Calu3 (cell line): ENCODE measurements around the gene ABCC10. TPM values are rescaled to one million over a fixed set of nuclear protein-coding genes. Genes with fewer than 3 reads are reported as not detected.

Source experiments
- BruUV-seq: library from RNA; stranded (reverse); fragments of 400-500 nt; replicated peaks from 2 replicates; lab custom pipeline; 2021; lab: Mats Ljungman, UMichigan
- CTCF ChIA-PET: fragments of 300-600 bp; sonication (Branson Sonifier 250); formaldehyde crosslinking; loops from one replicate; lab custom pipeline; 2022; ENCODE audit warnings: antibody characterized with exemption; lab: Charles Lee
- DNase-seq: peaks from one replicate; pipeline ENCODE4 v3.0.0; 2022
- H3K27ac Mint-ChIP-seq: one replicate; pipeline ENCODE4 v1.8.0; 2022; ENCODE audit warnings: mixed read lengths; ENCODE audit not compliant: unreplicated experiment
- H3K27me3 Mint-ChIP-seq: one replicate; pipeline ENCODE4 v1.8.0; 2022; ENCODE audit warnings: mixed read lengths; ENCODE audit not compliant: unreplicated experiment
- H3K36me3 Mint-ChIP-seq: one replicate; pipeline ENCODE4 v1.8.0; 2022; ENCODE audit warnings: mild to moderate bottlenecking, moderate library complexity, mixed read lengths; ENCODE audit not compliant: insufficient read depth, unreplicated experiment
- H3K4me1 Mint-ChIP-seq: one replicate; pipeline ENCODE4 v1.8.0; 2022; ENCODE audit warnings: mild to moderate bottlenecking, low read depth, mixed read lengths; ENCODE audit not compliant: unreplicated experiment
- H3K4me3 Mint-ChIP-seq: one replicate; pipeline ENCODE4 v1.8.0; 2022; ENCODE audit warnings: mild to moderate bottlenecking, low read depth, moderate library complexity, mixed read lengths; ENCODE audit not compliant: unreplicated experiment
- H3K9me3 Mint-ChIP-seq: one replicate; pipeline ENCODE4 v1.8.0; 2022; ENCODE audit warnings: low read depth, mixed read lengths; ENCODE audit not compliant: unreplicated experiment
- intact Hi-C: fragments of 100-400 bp; cut with micrococcal nuclease; formaldehyde crosslinking; loops from one replicate; pipeline ENCODE4 v1.10.0; 2022; ENCODE audit not compliant: unreplicated experiment
- total RNA-seq: library from RNA; stranded (reverse); gene quantifications from 2 replicates; pipeline ENCODE4 v1.2.3, GENCODE V29; 2022
- TF ChIP-seq, protein P1 (sequence below): fragments of 200-600 bp; IDR thresholded peaks from one replicate; pipeline ENCODE4 v1.8.0; 2022; ENCODE audit warnings: antibody characterized with exemption; ENCODE audit not compliant: unreplicated experiment

ABCC10 gene
- total RNA-seq, 1 experiment from 2014 or later: 53.0 TPM

DNA sequence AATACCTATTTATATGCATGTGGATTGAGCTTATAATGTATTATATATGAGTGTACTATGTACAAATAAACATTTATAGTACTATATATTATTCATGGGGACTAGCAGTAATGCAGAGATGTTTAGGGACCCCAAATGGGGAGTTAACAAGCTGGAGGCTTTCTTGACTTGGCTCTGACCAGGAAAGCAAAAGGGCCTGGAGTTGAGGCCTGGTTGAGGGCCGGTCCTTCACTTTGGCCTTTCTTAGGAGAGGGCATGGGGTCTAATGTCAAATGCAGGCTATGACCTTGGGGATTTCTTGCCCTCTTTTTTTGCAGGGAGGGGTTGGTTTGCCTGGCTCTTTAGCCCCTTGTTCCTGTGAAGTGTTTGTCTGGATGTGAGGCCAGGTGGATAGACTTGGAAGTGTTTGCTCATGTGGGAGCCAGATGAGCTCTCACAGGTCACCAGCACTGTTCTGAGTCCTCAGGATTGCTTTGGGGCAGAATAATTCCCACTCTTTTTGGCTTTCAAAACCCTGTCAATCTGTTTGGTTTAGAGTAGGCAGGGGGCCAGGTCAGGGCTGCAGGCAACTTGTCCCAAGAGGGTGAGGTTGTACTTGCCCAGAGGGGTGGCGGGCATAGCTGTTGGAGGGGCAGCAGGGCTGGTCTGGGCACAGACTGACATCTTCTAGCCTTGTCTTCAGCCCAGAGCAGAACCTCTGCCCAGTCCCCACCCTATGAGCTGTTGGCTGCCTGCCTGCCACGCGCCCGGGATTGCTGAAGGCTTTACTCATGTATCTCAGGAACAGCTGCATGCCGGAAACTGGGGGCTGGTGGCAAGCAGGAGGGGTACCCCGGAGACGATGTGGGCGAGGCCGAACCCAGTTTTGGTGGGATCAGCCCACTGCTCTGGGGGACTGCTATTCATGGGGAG lies 64.7 kb downstream of the ABCC10 start:
- Mint-ChIP-seq H3K4me3 (no peak overlapping the region), H3K9me3 (no peaks in the 10 kb centered on the region), H3K27me3 (no peaks in the 10 kb centered on the region), H3K27ac (no peak overlapping the region), H3K4me1 (peaks cover 35% of the 10 kb centered on the region), H3K36me3 (peaks cover 10% of the 10 kb centered on the region)
- TF ChIP-seq, protein P1, sequence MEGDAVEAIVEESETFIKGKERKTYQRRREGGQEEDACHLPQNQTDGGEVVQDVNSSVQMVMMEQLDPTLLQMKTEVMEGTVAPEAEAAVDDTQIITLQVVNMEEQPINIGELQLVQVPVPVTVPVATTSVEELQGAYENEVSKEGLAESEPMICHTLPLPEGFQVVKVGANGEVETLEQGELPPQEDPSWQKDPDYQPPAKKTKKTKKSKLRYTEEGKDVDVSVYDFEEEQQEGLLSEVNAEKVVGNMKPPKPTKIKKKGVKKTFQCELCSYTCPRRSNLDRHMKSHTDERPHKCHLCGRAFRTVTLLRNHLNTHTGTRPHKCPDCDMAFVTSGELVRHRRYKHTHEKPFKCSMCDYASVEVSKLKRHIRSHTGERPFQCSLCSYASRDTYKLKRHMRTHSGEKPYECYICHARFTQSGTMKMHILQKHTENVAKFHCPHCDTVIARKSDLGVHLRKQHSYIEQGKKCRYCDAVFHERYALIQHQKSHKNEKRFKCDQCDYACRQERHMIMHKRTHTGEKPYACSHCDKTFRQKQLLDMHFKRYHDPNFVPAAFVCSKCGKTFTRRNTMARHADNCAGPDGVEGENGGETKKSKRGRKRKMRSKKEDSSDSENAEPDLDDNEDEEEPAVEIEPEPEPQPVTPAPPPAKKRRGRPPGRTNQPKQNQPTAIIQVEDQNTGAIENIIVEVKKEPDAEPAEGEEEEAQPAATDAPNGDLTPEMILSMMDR: no peak
- DNase-seq: peak; percentile 44
- BruUV-seq: no TSS peak
- intact Hi-C loops: no loop called here
- CTCF ChIA-PET: interaction anchor here (0.6 to 1.3 kb wide), 3 partner anchors 14 to 16 kb away, joined by 3 read pairs; partner anchors contain the start of gene TJAP1

GRCh38 chr6:43492673-43493072 lies 65.3 kb downstream of the ABCC10 start:
- no TSS peak for BruUV-seq
- H3K4me1 Mint-ChIP-seq: peaks cover 42% of the 10 kb centered on the region
- intact Hi-C loops: no loop called here
- no peak for DNase-seq
- H3K9me3 Mint-ChIP-seq: no peaks in the 10 kb centered on the region
- H3K27ac Mint-ChIP-seq: no peak overlapping the region
- CTCF ChIA-PET: interaction anchor here (0.6 to 1.3 kb wide), 3 partner anchors 14 to 15 kb away, joined by 3 read pairs; partner anchors contain the start of gene TJAP1
- TF ChIP-seq, protein P1: no peak
- H3K36me3 Mint-ChIP-seq: peaks cover 12% of the 10 kb centered on the region
- H3K27me3 Mint-ChIP-seq: no peaks in the 10 kb centered on the region
- no peak overlapping the region for H3K4me3 Mint-ChIP-seq

DNA sequence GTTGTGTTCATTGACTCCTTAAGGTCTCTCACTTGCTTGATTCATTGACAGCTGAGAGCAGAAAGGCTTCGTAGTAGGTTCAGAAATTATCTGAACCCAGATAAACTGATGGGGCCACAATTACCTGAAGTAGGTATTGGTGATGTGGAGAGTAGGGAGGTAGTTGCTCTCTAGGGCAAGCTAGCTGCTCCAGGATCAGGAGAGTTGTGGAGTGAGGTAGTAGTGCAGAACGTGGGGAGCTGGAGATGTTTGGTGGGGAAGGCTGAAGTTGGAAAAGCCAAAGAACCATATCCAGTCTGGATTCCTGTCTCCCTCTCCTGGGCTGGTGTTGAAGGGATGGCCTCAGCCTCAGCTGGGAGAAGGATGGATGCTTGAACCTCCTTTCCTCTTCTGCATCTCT lies 65.9 kb downstream of the ABCC10 start:
- H3K4me1 Mint-ChIP-seq: peaks cover 42% of the 10 kb centered on the region
- BruUV-seq: no TSS peak
- intact Hi-C loops: no loop called here
- no peak overlapping the region for H3K4me3 Mint-ChIP-seq
- TF ChIP-seq, protein P1: no peak
- no peak for DNase-seq
- CTCF ChIA-PET: interaction anchor here (0.6 to 2.2 kb wide), 3 partner anchors 12 to 107 kb away, joined by 3 to 7 read pairs (median 3); partner anchors contain the start of gene TJAP1
- no peak overlapping the region for H3K27ac Mint-ChIP-seq
- no peaks in the 10 kb centered on the region for H3K27me3 Mint-ChIP-seq
- H3K9me3 Mint-ChIP-seq: no peaks in the 10 kb centered on the region
- H3K36me3 Mint-ChIP-seq: peaks cover 15% of the 10 kb centered on the region

DNA sequence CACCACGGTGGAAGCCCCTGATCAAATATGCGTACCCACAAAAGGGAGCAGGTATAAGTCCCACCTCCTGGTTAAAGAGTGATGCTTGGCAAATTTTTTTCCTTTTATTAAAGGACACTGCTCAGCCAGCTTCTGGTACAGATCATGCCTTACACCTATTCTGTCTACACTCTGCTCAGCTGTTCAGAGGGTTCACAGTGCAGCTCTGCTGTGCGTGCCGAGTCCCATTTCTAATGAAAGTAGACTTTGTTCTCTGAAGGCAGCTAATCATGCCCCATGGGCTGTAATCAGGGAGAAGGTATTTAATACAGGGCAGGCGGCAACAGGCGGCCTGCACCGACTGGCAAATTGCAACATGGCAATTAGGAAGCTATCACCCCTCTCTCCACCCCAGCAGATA lies 66.5 kb downstream of the ABCC10 start:
- no TSS peak for BruUV-seq
- peaks cover 42% of the 10 kb centered on the region for H3K4me1 Mint-ChIP-seq
- no peaks in the 10 kb centered on the region for H3K9me3 Mint-ChIP-seq
- H3K4me3 Mint-ChIP-seq: no peak overlapping the region
- TF ChIP-seq, protein P1: no peak
- intact Hi-C loops: no loop called here
- DNase-seq: no peak
- no peak overlapping the region for H3K27ac Mint-ChIP-seq
- H3K36me3 Mint-ChIP-seq: peaks cover 21% of the 10 kb centered on the region
- CTCF ChIA-PET: interaction anchor here (0.6 to 2.2 kb wide), 3 partner anchors 11 to 331 kb away, joined by 3 to 7 read pairs (median 6); partner anchors contain the start of gene TJAP1
- no peaks in the 10 kb centered on the region for H3K27me3 Mint-ChIP-seq
